GM21825 (cell line): ENCODE data around the gene CRY2.
A peak's percentile ranks its signal among the peaks of the same experiment; 100 is the strongest.

ENCODE experiments used
- ATAC-seq: cut with Tn5 transposase; IDR thresholded peaks from one replicate; pipeline ENCODE4 v1.9.1; 2021; ENCODE audit warnings: mild to moderate bottlenecking, moderate library complexity; ENCODE audit not compliant: unreplicated experiment

Gene CRY2

DNA sequence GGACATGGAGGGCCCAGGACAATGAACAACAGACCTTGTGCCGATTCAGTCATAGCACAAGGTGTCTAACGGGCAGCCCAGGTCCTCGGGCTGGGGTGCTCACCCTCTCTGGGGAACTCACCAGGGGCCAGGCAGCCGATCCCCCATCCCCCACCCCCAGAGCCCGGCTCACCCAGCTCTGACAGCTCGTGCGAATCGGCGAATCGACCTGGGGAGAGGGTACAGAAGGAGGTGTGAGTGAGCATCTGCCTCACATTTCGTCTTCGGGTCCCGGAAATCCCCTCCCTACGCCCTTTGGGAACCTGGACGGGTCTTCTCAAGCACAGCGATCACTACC, 70.0 kb downstream of the CRY2 start:
- no peak for ATAC-seq

DNA sequence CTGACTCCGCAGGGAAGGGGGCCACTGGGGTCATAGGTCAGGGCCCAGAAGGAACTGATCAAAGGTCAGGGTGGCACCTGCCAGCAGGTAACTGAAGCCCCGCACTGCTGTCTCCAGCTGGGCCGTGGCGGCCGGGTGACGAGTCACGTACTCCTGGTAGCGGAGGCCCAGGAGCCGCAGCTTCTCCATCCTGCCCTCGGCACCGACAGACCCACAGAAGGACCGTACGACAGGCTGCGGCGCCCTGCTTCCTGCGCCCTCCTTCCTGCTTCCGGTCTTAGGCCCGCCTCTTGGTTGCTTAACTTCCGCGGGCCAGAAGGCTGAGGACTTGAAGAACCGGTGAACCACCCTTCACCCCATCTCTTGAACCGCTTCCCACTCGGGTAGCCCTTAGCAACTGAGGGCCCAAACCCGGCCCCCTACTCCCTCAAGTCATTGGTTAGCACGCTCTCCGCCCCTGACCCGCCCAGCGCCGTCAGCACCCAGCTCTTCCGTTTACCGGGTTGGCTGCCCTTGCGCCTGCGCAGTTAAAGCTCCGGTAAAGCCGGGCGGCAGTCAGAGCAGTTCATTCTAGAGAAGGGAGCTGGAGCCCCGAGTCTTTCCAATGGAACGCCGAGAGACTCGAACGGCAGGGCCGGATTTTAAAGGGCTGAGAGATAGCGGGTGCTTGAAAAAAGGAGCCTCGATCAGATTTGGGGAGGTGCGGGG, 70.5 kb downstream of the CRY2 start, which contains the start of gene PEX16:
TSS of gene PEX16 (minus strand) at position 255 of the 708 bp plus-strand sequence. CDS start at position 189, 66 bp downstream.
- peak; percentile 87 for ATAC-seq

DNA sequence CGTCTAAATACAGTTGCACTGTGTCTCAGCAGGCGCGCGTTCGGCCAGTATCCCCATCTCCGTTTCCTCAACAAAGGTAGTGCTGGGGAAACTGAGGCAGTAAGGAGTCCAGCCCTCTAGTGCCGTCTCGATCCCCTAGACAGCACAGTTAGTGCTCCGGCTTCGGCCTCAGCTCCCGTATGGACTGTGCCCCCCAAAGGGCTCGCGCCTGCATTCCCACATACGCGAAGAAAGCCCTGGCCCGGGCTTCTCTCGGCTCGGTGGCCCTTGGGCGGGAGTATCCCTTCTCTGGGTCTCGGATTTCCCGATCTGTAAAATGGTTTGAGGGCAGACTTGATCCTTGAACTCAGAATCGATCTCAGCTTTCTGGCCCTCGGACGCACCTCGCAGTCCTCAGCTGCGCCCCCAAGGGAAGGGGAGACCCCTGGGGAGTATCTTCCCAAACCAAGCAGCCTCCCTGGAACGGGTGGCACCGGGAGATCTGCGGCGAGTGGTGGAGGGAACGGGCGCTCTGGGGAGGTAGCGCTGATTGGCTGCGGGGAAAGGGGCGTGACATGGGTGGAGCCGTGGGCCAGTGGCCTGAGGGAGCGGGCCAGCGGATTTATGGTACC, 71.2 kb downstream of the CRY2 start:
- ATAC-seq, result peak; percentile 46

DNA sequence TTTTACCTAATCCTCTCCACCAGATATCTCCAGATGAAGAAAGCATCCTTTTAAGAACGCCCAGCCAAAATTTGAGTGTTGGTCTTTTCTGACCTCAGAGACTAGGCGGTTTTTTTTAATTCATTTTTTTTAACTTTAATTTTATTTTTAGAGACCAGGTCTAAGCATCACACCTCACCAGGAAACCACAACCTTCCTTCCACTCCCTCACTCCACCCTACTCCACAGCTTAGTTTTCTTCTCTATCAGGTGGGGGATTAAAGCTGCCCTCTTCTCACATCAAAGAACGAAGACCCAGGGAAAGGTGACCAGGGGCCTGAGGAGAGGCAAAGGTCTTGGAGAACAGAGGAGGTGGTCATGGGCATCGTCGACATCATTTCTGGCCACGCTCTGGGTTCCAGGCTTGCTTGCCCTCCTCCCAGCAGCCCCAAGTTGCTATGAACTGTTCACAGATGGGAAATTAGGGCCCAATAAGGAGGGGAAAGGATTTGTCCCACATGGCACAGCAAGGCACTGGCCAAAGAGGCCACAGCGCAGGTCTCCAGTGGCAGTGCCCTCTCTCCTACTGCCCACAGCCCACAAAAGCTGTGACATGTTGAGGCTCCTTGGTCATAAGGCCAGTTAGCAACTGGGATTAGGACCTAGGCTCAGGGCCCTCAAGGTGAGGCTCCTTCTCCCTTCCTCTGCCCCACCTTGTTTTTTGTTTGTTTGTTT, 71.8 kb downstream of the CRY2 start:
- no peak for ATAC-seq

DNA sequence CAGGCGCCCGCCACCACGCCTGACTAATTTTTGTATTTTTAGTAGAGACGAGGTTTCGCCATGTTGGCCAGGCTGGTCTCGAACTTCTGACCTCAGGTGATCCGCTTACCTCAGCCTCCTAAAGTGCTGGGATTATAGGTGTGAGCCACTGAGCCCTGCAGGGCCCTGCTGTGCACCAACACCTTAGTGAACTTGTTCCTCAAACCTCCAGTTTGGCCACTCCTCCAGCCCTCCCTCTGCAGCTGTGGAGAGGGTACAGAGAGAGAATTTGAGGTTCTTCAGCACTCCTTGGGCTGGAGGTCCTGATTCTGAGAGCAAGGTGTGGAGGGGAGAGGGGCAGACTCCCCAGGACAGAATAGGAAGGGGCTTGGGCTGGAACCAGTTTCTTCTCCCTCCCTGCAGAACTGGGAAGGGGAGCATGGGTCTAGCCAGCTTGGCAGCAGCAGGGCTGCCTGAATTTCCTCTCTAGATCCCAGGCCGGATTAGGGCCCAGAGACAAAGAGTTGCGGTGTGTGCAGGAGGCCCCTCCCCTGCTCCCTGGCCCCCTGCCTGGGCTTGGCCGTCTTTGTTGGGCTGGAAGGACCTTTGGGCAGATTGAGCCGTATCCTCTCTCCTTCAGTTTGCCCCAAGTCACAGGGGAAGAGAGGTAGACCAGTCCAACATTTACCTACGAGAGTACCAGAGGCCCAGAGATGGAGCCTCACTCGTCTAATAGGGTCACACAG, 72.7 kb downstream of the CRY2 start:
- ATAC-seq, result no peak

DNA sequence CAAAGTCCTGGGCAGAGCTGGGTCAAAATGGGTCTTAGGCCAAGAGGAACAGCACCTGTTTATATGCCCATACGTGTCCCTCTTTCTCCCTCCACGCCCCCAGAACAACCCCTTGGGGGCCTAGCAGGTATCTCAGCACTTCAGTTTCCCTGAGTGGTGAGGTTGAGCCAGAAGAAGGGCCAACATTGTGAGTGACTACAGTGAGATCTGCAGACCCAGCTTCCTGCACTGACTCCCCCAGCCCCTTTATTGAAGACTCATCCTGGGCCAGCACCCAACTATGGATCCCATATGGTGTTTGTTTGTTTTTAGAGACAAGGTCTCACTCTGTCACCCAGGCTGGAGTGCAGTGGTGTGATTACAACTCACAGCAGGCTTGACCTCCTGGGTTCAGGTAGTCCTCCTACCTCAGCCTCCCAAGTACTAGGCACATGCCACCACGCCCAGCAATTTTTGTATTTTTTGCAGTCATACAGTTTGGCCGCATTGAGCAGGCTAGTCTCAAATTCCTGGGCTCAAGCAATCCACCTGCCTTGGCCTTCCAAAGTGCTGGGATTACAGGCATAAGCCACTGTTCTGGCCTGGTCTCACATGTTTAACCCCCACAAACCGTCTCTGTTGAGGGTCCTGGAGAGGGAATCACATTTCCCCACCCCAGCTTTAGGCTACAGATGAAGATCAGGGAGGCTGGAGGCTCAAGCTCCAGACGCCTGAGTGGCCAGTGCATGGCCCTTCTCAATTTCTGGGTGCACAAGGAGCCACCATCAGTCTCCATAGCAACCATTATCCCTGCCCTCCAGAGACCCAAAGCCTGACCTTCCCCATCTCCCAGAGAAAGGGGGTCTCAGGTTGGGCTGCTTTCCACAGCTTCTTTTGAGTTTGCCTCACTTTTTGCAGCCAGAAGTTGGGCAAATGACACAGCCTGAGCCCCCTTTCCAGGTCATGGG, 73.5 kb downstream of the CRY2 start:
- ATAC-seq, result no peak

DNA sequence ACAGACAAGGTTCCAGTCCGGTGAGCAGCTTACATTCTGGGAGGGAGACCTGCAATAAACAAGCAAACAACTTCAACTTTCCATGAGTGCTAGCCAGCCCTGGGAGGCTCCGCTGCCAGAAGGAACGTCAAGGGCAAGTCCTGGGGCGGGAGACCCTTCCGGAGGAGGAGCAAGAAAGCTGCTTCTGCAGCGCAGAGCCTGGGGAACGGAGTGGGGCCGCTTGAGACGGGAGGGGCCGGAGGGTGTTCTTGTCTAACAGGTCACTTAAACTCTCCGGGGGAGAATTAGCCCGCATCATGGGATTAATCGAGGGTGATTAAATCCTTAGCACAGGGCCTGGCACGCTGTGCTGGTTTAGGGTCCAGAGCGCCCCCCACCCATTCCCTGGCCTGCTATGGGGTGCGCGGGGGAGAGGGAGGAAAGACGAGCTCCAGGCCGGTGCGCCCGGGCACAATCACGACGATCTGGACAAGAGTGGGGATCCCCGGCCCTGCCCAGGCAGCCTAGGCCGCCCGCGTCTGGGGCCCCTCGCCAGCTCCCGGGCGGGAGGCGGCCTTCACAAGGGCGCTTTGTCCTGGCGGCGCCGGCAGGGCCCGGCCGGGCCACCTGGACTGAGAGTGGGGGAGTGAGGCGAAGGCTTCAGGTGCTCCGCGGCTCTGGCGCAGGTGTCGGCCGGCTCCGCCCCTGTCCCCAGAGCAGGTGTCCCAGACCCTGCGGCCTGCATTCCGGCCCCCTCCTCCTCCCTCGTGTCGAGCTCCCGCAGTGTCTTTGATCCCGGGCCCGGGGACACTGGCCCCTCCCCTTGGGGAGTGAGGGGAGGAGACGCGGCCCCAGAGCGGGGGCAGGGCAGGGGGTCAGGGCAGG, 74.5 kb downstream of the CRY2 start:
- no peak for ATAC-seq

DNA sequence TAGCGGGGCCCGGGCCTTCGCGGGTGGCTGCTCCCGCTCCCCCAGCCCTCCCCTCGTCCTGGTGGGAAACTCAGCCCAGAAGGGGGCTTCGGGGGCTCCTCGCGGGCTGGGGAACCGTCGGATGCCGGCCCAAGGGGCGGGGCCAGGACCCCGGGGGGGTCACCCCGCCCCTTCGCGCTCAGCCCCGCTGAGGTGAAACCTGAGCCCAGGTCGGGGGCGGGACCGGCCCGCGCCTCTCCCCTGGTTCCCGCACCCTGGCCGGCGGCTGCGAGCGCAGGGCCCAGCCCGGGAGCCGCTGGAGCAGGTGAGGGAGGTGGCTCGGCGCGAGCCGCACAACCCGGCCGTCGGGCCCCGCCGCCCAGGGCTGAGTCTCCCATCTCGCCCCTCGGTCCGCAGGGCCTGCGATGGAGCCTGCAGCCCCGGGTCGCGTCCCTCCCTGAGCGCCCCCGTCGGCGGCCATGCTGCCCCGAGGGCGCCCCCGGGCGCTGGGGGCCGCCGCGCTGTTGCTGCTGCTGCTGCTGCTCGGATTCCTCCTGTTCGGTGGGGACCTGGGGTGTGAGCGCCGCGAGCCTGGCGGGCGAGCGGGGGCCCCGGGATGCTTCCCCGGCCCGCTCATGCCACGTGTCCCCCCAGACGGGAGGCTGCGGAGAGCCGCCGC, 75.3 kb downstream of the CRY2 start, which contains the start of gene LARGE2:
TSS of gene LARGE2 (plus strand) at position 232 of the 658 bp plus-strand sequence. CDS start at position 459, 227 bp downstream.
- no peak for ATAC-seq

DNA sequence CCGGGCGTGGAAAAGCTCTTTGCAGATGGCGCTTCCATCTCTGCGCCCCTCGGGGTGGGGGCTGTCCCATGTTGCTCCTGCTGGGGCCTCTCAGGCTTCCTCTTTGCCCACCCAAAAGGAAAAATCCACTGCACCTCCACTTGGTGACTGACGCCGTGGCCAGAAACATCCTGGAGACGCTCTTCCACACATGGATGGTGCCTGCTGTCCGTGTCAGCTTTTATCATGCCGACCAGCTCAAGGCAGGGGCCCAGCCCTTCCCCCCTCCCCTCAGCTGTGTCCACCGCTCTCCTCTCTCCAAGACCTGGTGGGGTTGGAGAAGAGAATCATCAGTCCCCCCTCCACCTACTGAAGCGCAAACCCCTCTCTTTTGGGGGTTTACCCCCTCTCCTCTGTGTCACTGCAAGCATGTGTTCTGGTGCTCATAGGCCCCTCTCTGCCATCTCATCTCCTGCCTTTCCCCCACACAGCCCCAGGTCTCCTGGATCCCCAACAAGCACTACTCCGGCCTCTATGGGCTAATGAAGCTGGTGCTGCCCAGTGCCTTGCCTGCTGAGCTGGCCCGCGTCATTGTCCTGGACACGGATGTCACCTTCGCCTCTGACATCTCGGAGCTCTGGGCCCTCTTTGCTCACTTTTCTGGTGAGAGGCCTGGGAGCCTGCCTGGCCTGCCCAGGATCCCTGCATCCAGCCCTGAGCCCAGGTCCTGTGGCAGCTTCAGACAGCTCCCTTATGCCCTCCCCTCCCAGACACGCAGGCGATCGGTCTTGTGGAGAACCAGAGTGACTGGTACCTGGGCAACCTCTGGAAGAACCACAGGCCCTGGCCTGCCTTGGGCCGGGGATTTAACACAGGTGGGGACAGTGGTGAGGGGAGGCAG, 77.0 kb downstream of the CRY2 start:
- no peak for ATAC-seq

DNA sequence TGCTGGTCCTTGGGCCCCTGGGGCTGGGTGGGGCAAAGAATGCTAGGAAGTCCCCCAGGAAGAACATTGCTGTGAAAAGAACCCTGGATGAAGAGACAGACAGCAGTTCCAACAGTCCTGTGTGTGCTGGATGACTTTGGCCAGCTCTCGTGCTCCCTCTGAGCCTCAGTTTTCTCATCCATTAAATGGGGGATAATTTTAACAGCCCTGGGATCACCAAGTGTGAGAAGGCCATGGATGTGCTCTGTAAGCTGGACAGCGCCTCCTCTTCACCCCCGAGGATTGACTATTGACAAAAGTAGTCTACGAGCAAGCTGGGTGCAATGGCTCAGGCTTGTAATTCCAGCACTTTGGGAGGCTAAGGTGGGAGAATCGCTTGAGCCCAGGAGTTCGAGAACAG, 77.7 kb downstream of the CRY2 start:
- ATAC-seq, result no peak

DNA sequence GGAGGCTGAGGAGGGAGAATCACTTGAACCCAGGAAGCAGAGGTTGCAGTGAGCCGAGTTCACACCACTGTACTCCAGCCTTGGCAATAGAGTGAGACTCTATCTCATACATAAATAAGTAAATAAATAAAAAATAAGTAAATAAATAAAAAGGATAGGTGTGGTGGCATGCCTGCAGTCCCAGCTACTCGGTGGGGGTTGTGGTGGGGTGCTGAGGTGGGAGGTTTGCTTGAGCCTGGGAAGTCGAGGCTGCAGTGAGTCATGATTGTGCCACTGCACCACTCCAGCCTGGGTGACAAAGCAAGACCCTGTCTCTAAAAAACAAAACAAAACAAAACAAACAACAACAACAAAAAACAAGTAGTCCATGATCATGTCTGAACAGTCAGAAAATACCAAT, 78.3 kb downstream of the CRY2 start:
- no peak for ATAC-seq

DNA sequence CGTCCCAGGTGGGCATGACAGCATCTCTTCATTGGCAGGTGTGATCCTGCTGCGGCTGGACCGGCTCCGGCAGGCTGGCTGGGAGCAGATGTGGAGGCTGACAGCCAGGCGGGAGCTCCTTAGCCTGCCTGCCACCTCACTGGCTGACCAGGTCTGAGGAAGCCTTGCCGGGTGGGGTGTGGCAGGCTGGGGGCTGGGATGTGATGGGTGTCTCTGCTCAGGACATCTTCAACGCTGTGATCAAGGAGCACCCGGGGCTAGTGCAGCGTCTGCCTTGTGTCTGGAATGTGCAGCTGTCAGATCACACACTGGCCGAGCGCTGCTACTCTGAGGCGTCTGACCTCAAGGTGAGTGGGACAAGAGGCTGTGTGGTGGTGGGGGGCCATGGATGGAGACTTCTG, 78.7 kb downstream of the CRY2 start:
- no peak for ATAC-seq

DNA sequence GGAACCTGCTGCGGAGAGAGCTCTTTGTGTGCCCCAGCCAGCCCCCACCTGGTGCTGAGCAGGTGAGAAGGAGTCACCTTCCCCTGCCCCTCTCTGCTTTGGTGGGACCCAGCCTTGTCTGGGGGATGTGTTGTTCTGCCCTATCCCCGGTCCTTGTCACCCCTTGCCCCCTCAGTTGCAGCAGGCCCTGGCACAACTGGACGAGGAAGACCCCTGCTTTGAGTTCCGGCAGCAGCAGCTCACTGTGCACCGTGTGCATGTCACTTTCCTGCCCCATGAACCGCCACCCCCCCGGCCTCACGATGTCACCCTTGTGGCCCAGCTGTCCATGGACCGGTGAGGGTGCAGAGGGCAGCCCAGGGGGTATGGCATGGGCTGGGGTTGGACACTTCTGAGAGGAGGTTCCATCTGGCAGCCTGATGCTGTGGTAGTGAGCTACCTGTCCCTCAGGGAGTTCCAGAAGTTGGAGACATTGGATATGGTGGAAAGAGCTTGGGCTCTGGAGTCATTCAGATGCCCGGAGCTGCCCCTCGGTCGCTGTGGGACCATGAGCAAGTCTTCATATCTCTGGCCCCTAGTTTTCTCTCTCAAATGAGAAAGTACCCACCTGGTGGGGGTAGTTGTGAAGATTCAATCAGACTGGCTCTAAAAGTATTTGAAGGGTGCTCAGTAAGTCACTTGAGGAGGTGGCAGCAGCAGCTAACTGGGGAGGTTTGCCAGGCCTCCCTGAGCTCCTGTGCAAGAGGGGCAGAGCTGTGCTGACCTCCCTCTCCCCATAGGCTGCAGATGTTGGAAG, 79.5 kb downstream of the CRY2 start:
- no peak for ATAC-seq

DNA sequence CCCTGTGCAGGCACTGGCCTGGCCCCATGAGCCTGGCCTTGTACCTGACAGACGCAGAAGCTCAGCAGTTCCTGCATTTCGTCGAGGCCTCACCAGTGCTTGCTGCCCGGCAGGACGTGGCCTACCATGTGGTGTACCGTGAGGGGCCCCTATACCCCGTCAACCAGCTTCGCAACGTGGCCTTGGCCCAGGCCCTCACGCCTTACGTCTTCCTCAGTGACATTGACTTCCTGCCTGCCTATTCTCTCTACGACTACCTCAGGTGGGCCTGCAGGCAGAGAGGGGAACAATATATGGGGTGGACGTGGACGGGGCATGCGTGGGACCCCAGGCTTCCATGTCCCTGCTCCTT, 80.0 kb downstream of the CRY2 start:
- no peak for ATAC-seq

DNA sequence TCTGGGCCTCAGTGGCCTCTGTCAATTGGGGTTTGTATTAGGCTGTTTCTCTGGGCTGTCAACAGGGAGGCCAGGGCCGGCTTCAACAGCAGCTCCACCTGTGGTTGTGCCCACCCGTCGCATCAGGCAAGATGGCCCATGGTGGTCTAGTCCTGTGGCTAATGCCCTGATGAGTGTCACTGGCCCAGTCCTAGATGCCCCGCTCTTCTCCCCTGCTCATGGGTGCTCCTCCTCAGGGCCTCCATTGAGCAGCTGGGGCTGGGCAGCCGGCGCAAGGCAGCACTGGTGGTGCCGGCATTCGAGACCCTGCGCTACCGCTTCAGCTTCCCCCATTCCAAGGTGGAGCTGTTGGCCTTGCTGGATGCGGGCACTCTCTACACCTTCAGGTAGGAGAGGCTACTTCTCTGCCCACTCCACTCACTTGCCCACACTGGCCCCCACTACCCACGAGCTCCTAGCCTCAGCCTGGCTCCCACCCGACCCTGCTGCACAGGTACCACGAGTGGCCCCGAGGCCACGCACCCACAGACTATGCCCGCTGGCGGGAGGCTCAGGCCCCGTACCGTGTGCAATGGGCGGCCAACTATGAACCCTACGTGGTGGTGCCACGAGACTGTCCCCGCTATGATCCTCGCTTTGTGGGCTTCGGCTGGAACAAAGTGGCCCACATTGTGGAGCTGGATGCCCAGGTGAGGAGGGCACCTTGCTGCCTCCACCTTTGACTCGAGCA, 80.6 kb downstream of the CRY2 start:
- no peak for ATAC-seq

DNA sequence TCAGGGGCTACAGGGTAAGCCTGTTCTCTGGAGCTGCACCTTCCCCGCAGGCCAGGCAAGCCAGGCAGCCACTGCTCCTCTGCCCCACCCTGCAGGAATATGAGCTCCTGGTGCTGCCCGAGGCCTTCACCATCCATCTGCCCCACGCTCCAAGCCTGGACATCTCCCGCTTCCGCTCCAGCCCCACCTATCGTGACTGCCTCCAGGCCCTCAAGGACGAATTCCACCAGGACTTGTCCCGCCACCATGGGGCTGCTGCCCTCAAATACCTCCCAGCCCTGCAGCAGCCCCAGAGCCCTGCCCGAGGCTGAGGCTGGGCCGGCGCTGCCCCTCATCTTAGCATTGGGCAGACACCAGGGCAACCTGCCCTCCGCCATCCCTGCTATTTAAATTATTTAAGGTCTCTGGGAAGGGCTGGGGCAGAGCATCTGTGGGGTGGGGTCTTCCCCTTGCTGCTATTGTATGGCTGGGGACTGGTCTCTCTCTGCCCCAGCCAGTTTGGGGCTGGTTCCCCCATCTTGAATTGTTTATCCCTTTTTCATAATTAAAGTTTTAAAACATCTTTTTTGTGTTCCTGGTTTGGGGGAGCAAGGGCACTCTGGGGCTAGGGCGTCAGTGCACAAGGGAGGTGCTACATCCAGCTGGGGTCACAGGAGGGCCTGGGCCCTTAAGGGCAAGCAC, 81.4 kb downstream of the CRY2 start:
- no peak for ATAC-seq
